Measurements from ENCODE around the gene GNB3.
"Not testable (repeated sequence)": the region's sequence is repeated elsewhere in the genome, so short reads cannot be mapped to it uniquely, and the experiment has no call there.

GNB3 gene

GRCh38 chr12:6883683-6884082, 43.0 kb downstream of the GNB3 start:
- DNase-seq (ENCODE audit: low read depth), result no peak

- DNase-seq (ENCODE audit: low read depth), result no peak
Measured at GRCh38 chr12:6884539-6884938, 43.8 kb downstream of the GNB3 start.

- not testable (repeated sequence) for DNase-seq (ENCODE audit: low read depth)
Measured at GRCh38 chr12:6886206-6886999, 45.7 kb downstream of the GNB3 start.

GRCh38 chr12:6887460-6887859, 46.7 kb downstream of the GNB3 start:
- DNase-seq (ENCODE audit: low read depth), result no peak

DNA sequence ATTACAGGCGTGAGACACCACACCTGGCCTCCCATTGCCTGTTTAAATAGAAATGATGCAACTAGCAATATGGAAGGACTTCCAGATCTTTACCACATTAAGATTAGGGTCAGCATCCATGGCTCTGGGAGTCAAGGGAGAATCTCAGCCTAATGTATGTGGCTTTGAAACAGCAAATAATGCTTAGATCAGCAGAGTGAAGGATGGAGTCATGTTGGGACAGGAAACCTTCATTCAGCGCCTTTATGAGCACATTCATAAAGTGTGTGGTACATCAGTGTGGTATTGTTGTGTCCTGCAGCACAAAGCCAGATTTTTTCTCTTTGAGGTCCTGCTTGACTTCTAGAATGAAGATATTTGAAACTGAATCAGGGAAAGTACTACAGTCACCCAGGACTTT, 47.6 kb downstream of the GNB3 start:
- DNase-seq (ENCODE audit: low read depth), result no peak

- DNase-seq (ENCODE audit: low read depth), result not testable (repeated sequence)
Measured at GRCh38 chr12:6888794-6889193, 48.1 kb downstream of the GNB3 start.

DNA sequence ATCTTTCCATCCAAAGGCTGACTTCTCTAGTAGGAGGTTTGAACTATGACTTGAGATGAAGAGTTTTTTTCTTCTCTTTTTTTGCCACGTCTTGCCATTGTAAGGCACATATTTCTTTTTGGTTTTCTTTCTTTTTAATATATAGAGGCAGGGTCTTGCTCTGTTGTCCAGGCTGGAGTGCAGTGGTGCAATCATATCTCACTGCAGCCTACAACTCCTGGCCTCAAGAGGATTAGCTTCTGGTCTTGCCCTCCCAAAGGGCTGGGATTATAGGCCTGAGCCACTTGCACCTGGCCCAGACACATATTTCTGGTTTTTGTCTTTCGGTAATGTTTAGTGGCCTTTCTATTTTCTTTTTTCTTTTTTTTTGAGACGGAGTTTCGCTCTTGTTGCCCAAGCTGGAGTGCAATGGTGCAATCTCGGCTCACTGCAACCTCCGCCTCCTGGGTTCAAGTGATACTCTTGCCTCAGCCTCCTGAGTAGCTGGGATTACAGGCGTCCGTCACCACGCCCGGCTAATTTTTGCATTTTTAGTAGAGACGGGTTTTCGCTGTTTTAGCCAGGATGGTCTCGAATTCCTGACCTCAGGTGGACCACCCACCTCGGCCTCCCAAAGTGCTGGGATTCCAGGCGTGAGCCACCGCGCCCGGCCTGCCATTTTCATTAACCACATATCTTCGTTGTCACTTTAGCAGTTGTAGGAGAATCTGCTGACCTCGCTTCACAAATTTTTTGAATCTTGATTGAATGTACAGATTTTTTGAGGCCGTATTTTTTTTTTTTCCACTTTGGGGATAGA, 49.2 kb downstream of the GNB3 start:
- not testable (repeated sequence) for DNase-seq (ENCODE audit: low read depth)

DNA sequence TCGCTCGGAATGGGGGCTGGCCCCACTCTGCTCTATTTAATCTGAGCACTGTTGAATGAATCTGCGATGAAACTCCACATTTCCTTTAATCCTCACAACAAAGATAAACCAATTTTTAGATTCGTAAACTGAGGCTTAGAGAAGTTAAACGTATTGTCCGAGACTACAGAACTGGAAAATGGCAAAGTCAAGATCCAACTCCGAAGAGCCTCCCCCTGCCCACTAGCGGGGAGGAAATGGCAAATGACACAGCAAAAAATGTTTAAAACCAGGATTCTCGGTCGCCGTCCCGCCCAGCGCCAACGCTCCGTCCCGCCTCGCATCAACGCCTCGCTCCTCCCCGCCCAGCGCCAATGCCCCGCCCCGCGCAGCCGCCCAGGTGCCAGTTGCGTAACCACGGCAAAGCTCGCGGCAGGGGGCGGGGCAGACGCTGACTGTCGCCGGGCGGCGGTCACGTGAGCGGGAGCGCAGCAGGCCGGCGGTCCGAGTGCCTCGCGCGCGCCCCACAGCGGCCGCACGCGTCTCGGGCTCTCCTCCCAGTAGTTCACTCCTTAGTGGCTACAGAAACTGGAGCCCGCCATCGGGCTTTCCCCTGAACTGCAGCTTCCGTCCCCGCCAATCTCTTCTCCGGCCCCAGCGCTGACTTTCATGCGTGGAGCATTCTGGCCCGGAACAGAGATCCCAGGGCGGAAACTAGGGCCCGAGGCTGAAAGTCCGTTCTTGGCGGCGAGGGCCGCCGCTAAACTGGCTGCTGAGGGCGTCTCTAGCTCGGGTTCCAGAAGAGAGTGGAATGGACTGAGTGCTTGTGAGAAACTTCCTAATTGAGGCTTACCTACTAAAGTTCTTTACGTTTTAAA, 50.3 kb downstream of the GNB3 start:
- DNase-seq (ENCODE audit: low read depth), result peak; percentile 99

GRCh38 chr12:6891646-6892001, 50.9 kb downstream of the GNB3 start:
- DNase-seq (ENCODE audit: low read depth), result no peak

DNA sequence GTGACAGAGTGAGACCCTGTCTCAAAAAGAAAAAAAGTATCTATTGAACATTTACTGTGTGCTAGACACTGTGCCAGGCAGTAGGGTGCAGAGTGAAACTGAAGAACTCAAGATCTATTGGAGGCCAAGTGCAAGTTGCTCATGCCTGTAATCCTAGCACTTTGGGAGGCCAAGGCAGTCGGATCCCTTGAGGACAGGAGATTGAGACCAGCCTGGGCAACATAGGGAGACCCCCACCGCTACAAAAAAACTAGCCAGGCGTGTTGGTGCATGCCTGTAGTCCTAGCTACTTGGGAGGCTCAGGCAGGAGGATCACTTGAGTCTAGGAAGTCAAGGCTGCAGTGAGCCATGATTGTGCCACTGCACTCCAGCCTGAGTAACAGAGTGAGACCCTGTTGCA, 52.0 kb downstream of the GNB3 start:
- DNase-seq (ENCODE audit: low read depth), result not testable (repeated sequence)

DNA sequence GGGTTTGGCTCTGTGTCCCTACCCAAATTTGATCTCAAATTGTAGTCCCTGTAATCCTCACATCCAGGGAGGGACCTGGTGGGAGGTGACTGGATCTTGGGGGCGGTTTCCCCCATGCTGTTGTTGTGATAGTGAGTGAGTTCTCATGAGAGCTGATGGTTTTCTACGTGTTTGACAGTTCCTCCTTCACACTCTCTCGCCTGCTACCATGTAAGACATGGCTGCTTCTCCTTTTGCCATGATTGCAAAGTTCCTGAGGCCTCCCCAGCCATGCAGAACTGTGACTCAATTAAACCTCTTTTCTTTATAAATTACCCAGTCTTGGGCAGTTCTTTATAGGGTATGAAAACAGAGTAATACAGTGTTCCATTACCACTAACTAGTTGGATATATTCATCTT, 53.6 kb downstream of the GNB3 start:
- DNase-seq (ENCODE audit: low read depth), result no peak

All from activated T-helper 9 cell treated with anti-CD3 and anti-CD28 coated beads, Interleukin-2, amount 50 U/mL, for 16 hours (primary cell).